Hippocampal formation (tissue), 2 donors: Measurements from ENCODE around the gene DND1.
"Not testable (repeated sequence)": the region's sequence is repeated elsewhere in the genome, so short reads cannot be mapped to it uniquely, and the experiment has no call there.

ENCODE experiments used
- DNase-seq, 2 donors: peaks; one replicate each; lab custom pipeline; 2025; lab: John Stamatoyannopoulos, UW

Gene DND1

GRCh38 chr5:140672455-140673186 is 755 bp downstream of the DND1 start:
- DNase-seq = no peak

GRCh38 chr5:140671472-140672125 is 1.8 kb downstream of the DND1 start:
- no peak for DNase-seq

GRCh38 chr5:140671035-140671434 is 2.3 kb downstream of the DND1 start:
- not testable (repeated sequence) for DNase-seq

- DNase-seq = peak; percentile 92 to 94
Observed at GRCh38 chr5:140664359-140665119, 8.8 kb downstream of the DND1 start, which contains the start of gene WDR55. WDR55 (plus strand) TSS chr5:140664904; CDS start chr5:140664913, 9 bp downstream.

GRCh38 chr5:140664030-140664358 is 9.4 kb downstream of the DND1 start:
- no peak for DNase-seq

- DNase-seq = not testable (repeated sequence)
Observed at GRCh38 chr5:140660371-140660770, 13.0 kb downstream of the DND1 start.

- no peak for DNase-seq
Observed at GRCh38 chr5:140658870-140659269, 14.5 kb downstream of the DND1 start.

GRCh38 chr5:140647042-140647419 is 26.3 kb downstream of the DND1 start:
- no peak for DNase-seq

- no peak for DNase-seq
Observed at GRCh38 chr5:140642718-140643117, 30.7 kb downstream of the DND1 start.

- DNase-seq = no peak
Observed at GRCh38 chr5:140641716-140642115, 31.7 kb downstream of the DND1 start.

GRCh38 chr5:140639148-140639981 is 34.0 kb downstream of the DND1 start, which contains the start of gene TMCO6:
TMCO6 (plus strand) TSS chr5:140639451; CDS start chr5:140639528, 77 bp downstream.
- DNase-seq = peak; percentile 95 to 96

- DNase-seq = not testable (repeated sequence)
Observed at GRCh38 chr5:140638898-140639147, 34.6 kb downstream of the DND1 start.

- no peak for DNase-seq
Observed at GRCh38 chr5:140637371-140638100, 35.8 kb downstream of the DND1 start.

- DNase-seq = no peak
Observed at GRCh38 chr5:140635291-140636257, 37.8 kb downstream of the DND1 start.

GRCh38 chr5:140634103-140634502 is 39.3 kb downstream of the DND1 start:
- DNase-seq = no peak

- DNase-seq = no peak
Observed at GRCh38 chr5:140633501-140633900, 39.9 kb downstream of the DND1 start.

GRCh38 chr5:140633021-140633471 is 40.3 kb downstream of the DND1 start, which contains the start of gene CD14:
CD14 (minus strand) TSS chr5:140633175; CDS start chr5:140633071, 104 bp downstream.
- peak in 1 of 2 donors; percentile 59 for DNase-seq

GRCh38 chr5:140632366-140633020 is 40.9 kb downstream of the DND1 start:
- peak; percentile 20 to 59 for DNase-seq

GRCh38 chr5:140631831-140632365 is 41.5 kb downstream of the DND1 start:
- DNase-seq = no peak
